Gastroesophageal sphincter (tissue), 3 donors: ENCODE measurements around the gene DSG1.

Experiments used
- EP300 ChIP-seq: sonication (generic); formaldehyde crosslinking; IDR thresholded peaks from one replicate; pipeline ENCODE4 v1.6.1; 2017; ENCODE audit warnings: antibody characterized with exemption, mild to moderate bottlenecking
- POLR2A ChIP-seq, 2 donors: fragments of 450-650 bp; IDR thresholded peaks; one replicate each; pipeline ENCODE4 v1.6.1; 2017; ENCODE audit warnings: antibody characterized with exemption in 2 of 2, mild to moderate bottlenecking in 2 of 2, moderate library complexity in 1 of 2
- POLR2AphosphoS5 ChIP-seq: sonication (generic); formaldehyde crosslinking; IDR thresholded peaks from one replicate; pipeline ENCODE4 v1.6.1; 2017; ENCODE audit warnings: antibody characterized with exemption
- TF ChIP-seq, protein P1 (sequence below), 4 experiments: fragments of 200-600 bp in 2 of 4; fragments of 450-650 bp in 2 of 4; sonication (generic) in 1 of 4; IDR thresholded peaks; one replicate each; pipeline ENCODE4 v1.5.1; 2017 to 2019; ENCODE audit warnings: antibody characterized with exemption in 4 of 4, mild to moderate bottlenecking in 2 of 4, moderate library complexity in 2 of 4

DNA sequence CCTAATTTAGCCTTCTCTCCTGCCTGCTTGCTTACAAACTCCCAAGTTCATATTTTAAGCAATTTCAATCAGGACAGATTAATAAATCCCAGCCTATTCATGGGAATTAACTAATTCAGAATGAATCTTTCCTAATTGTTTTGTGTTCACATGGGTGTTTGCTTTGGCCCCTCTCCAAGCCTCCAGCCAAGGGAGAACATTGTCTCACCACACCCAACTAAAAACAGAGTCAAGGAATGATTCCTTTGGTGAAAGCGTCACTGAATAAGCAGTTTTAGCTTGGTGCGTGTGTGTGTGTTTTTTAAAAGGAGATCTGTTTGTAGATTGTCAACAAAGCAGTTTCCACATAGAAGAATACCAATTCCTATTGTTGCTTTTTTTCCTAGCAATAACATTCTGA lies 43.0 kb upstream of the DSG1 start:
- TF ChIP-seq, protein P1, sequence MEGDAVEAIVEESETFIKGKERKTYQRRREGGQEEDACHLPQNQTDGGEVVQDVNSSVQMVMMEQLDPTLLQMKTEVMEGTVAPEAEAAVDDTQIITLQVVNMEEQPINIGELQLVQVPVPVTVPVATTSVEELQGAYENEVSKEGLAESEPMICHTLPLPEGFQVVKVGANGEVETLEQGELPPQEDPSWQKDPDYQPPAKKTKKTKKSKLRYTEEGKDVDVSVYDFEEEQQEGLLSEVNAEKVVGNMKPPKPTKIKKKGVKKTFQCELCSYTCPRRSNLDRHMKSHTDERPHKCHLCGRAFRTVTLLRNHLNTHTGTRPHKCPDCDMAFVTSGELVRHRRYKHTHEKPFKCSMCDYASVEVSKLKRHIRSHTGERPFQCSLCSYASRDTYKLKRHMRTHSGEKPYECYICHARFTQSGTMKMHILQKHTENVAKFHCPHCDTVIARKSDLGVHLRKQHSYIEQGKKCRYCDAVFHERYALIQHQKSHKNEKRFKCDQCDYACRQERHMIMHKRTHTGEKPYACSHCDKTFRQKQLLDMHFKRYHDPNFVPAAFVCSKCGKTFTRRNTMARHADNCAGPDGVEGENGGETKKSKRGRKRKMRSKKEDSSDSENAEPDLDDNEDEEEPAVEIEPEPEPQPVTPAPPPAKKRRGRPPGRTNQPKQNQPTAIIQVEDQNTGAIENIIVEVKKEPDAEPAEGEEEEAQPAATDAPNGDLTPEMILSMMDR (IDR thresholded peaks at IDR 0.05) = no peak
- TF ChIP-seq EP300 = no peak
- TF ChIP-seq POLR2AphosphoS5 = no peak
- TF ChIP-seq POLR2A (IDR thresholded peaks at IDR 0.05) = no peak
